ENCODE data around the gene MCL1.

GRCh38 chr1:150563340-150564038 is 15.9 kb downstream of the MCL1 start:
- TF ChIP-seq, protein P1, sequence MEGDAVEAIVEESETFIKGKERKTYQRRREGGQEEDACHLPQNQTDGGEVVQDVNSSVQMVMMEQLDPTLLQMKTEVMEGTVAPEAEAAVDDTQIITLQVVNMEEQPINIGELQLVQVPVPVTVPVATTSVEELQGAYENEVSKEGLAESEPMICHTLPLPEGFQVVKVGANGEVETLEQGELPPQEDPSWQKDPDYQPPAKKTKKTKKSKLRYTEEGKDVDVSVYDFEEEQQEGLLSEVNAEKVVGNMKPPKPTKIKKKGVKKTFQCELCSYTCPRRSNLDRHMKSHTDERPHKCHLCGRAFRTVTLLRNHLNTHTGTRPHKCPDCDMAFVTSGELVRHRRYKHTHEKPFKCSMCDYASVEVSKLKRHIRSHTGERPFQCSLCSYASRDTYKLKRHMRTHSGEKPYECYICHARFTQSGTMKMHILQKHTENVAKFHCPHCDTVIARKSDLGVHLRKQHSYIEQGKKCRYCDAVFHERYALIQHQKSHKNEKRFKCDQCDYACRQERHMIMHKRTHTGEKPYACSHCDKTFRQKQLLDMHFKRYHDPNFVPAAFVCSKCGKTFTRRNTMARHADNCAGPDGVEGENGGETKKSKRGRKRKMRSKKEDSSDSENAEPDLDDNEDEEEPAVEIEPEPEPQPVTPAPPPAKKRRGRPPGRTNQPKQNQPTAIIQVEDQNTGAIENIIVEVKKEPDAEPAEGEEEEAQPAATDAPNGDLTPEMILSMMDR (IDR thresholded peaks at IDR 0.05): no peak
- TF ChIP-seq POLR2A (IDR thresholded peaks at IDR 0.05): no peak
- TF ChIP-seq EP300 (IDR thresholded peaks at IDR 0.05): no peak
